Peyer's patch (tissue), 4 donors: ENCODE measurements around the gene MED9. TPM values are rescaled to one million over a fixed set of nuclear protein-coding genes. Genes with fewer than 3 reads are reported as not detected.

Experiments used
- DNase-seq, 3 donors: peaks; one replicate each; pipeline ENCODE4 v3.0.0-alpha.2; 2017 to 2019
- H3K27ac ChIP-seq, 4 donors: fragments of 200-600 bp; sonication (generic); one replicate each; pipeline ENCODE4 v1.5.1; 2016 to 2019
- H3K27me3 ChIP-seq, 2 donors: fragments of 200-600 bp; sonication (generic); one replicate each; pipeline ENCODE4 v1.5.1; 2019
- H3K36me3 ChIP-seq, 3 donors: fragments of 200-600 bp; sonication (generic); one replicate each; pipeline ENCODE4 v1.5.1; 2016 to 2019
- H3K4me1 ChIP-seq, 4 donors: fragments of 200-600 bp; sonication (generic); one replicate each; pipeline ENCODE4 v1.5.1; 2016 to 2019
- H3K4me3 ChIP-seq, 4 donors: fragments of 200-600 bp; sonication (generic); 1 replicate in 3 of 4; 2 replicates in 1 of 4; pipeline ENCODE4 v1.5.1; 2016 to 2019; ENCODE audit warnings: mild to moderate bottlenecking in 1 of 4
- H3K9me3 ChIP-seq, 4 donors: fragments of 200-600 bp; sonication (generic); one replicate each; pipeline ENCODE4 v1.5.1; 2016 to 2019; ENCODE audit warnings: mild to moderate bottlenecking in 1 of 4
- CTCF ChIP-seq, 6 experiments: fragments of 450-650 bp in 4 of 6; fragments of 200-600 bp in 2 of 6; sonication (generic) in 1 of 6; IDR thresholded peaks; one replicate each; pipeline ENCODE4 v1.5.1; 2017 to 2019; ENCODE audit warnings: antibody characterized with exemption in 6 of 6, mild to moderate bottlenecking in 3 of 6, moderate library complexity in 1 of 6
- POLR2A ChIP-seq, 2 donors: fragments of 450-650 bp; IDR thresholded peaks; one replicate each; pipeline ENCODE4 v1.5.1; 2017; ENCODE audit warnings: antibody characterized with exemption in 2 of 2, mild to moderate bottlenecking in 2 of 2, moderate library complexity in 2 of 2
- total RNA-seq, 4 donors: library from RNA; depleted of rRNA; stranded (reverse); fragments of >200 nt; gene quantifications; one replicate each; pipeline ENCODE4 v1.1.0, GENCODE V29; 2016

Gene MED9
- total RNA-seq, 4 donors from 2014 or later: 8.3 to 42.4 (median 19.4) TPM

- TF ChIP-seq POLR2A (IDR thresholded peaks at IDR 0.05): no peak
- TF ChIP-seq CTCF (IDR thresholded peaks at IDR 0.05): no peak
- Histone ChIP-seq H3K4me3 (no peak overlapping the region), H3K36me3 (peaks cover 0 to 29% (median 0%) of the 10 kb centered on the region in 3 donors), H3K9me3 (no peaks in the 10 kb centered on the region), H3K27me3 (no peaks in the 10 kb centered on the region), H3K27ac (no peak overlapping the region), H3K4me1 (peaks cover 0 to 23% (median 14%) of the 10 kb centered on the region in 4 donors)
- DNase-seq: no peak
Measured at GRCh38 chr17:17492085-17492484, 15.3 kb downstream of the MED9 start.

DNA sequence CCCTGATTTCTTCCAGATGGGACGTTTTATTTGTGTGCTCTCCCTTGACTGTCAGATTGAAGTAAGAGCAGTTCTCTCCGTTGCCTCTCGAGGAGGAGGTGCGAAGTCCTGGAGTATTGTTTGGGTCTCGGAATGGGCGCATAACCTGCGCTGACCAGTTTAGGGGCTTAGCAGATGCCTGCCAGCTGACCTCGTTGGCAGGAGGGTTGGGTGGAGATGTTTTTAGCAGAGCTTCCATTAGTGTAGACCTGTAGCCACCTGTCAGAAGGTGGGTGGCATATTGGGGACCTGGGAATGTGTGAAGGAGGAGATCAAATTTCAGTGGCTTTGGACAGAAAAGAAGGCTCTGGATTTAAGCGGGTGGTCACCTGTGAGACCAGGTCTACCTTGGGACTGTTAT lies 15.8 kb downstream of the MED9 start:
- no peak for DNase-seq
- peaks cover 0 to 25% (median 15%) of the 10 kb centered on the region in 4 donors for H3K4me1 ChIP-seq
- no peaks in the 10 kb centered on the region for H3K27me3 ChIP-seq
- no peaks in the 10 kb centered on the region for H3K9me3 ChIP-seq
- peaks cover 0 to 27% (median 0%) of the 10 kb centered on the region in 3 donors for H3K36me3 ChIP-seq
- no peak overlapping the region for H3K4me3 ChIP-seq
- TF ChIP-seq POLR2A (IDR thresholded peaks at IDR 0.05): no peak
- no peak for TF ChIP-seq CTCF (IDR thresholded peaks at IDR 0.05)
- H3K27ac ChIP-seq: no peak overlapping the region

DNA sequence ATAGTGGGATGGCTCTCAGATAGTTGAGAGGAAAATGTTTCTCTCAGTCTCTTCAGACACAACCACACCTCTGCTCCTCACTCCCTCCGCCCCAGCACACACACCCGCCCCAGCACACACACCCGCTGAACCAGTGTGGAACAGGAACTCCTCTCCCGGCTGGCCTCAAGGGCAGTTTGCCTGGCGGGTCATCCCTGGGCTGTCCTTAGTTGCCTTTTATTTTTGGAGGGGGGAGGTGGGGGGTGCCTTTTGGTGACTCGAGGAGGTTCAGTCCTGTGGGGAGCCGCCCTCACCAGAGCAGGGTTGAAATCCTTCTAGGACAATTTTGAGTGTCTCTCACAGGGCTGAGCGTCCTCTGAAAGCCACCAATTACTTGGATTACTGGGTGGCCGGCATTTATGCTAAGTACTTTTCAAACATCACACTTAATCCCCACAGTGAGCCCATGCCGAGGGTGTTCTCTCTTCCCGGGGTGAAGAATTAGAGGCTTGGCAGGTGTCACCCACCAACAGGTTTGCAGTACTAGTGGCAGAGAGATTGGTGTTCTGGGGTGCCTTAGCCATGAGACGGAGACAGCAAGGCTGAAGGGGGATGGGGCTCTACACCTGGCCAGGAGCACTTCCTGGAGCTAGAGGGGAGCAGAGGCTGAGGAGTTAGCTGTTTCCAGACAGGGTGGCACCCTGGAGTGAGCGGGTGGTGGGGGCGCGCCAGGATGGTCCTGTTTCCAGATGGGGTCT lies 16.6 kb downstream of the MED9 start:
- no peaks in the 10 kb centered on the region for H3K9me3 ChIP-seq
- H3K27ac ChIP-seq: peak overlapping the region in 1 of 4 donors; percentile 23
- peaks cover 0 to 25% (median 16%) of the 10 kb centered on the region in 4 donors for H3K4me1 ChIP-seq
- H3K36me3 ChIP-seq: peaks cover 0 to 21% (median 0%) of the 10 kb centered on the region in 3 donors
- no peaks in the 10 kb centered on the region for H3K27me3 ChIP-seq
- no peak for DNase-seq
- H3K4me3 ChIP-seq: peak overlapping the region in 1 of 4 donors; percentile 63
- TF ChIP-seq POLR2A (IDR thresholded peaks at IDR 0.05) (peak in 1 of 2 donors; percentile 14), CTCF (IDR thresholded peaks at IDR 0.05) (no peak)

DNA sequence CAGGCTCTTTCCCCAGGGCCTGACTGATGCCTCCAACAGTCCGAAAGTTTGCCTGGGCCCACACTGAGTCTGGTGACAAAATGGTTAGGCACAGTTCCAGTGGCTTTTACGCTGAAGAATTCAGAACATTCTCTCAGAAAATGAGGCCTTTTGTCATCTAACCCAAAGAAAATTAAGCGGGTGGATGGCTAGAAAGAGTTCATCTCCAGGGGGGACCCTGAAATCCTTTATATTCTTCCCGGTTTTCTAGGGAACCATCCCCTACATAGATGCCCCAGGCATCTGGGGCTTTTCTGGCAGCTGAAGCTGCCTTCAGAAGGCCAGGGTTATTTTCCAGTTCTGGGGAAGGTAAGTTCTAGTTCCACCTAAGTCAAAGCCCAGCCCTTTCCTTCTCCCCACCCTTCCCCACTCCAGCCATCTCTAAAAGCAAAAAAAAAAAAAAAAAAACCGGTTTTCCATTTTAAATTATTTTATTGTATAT lies 17.2 kb downstream of the MED9 start:
- Histone ChIP-seq H3K4me3 (peak overlapping the region in 1 of 4 donors; percentile 63), H3K27ac (peak overlapping the region in 1 of 4 donors; percentile 78), H3K36me3 (peaks cover 0 to 21% (median 0%) of the 10 kb centered on the region in 3 donors), H3K9me3 (no peaks in the 10 kb centered on the region), H3K27me3 (no peaks in the 10 kb centered on the region), H3K4me1 (peaks cover 0 to 25% (median 17%) of the 10 kb centered on the region in 4 donors)
- DNase-seq: no peak
- TF ChIP-seq POLR2A (IDR thresholded peaks at IDR 0.05) (no peak), CTCF (IDR thresholded peaks at IDR 0.05) (no peak)

GRCh38 chr17:17494499-17494869 lies 17.7 kb downstream of the MED9 start:
- Histone ChIP-seq H3K36me3 (peaks cover 0 to 21% (median 0%) of the 10 kb centered on the region in 3 donors), H3K4me3 (peak overlapping the region in 3 of 4 donors; percentile 31 to 63 (median 59)), H3K27ac (peak overlapping the region in 3 of 4 donors; percentile 30 to 78 (median 51)), H3K9me3 (no peaks in the 10 kb centered on the region), H3K27me3 (no peaks in the 10 kb centered on the region), H3K4me1 (peaks cover 0 to 25% (median 17%) of the 10 kb centered on the region in 4 donors)
- DNase-seq: no peak
- TF ChIP-seq POLR2A (IDR thresholded peaks at IDR 0.05) (no peak), CTCF (IDR thresholded peaks at IDR 0.05) (no peak)
